Measurements from ENCODE around the gene NXN.

DNA sequence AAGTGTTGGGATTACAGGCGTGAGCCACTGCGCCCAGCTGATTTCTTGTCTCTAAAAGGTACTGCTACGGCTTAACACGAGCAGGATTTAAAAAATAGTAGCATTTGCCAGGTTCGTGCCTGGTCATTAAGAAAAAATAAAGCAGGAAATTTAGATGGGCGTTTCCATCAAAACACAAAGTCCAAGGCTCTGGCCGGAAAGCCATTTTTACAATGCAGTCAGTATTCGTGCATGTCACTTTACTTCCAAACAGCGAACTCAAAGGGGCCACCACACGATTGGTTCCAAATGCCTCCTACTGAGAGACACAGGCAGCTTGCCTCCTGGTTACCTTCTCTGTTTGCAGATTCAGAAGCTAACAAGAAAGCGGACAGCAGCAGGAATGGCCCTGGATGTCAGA is 131.2 kb downstream of the NXN start:
- TF ChIP-seq, protein P1, sequence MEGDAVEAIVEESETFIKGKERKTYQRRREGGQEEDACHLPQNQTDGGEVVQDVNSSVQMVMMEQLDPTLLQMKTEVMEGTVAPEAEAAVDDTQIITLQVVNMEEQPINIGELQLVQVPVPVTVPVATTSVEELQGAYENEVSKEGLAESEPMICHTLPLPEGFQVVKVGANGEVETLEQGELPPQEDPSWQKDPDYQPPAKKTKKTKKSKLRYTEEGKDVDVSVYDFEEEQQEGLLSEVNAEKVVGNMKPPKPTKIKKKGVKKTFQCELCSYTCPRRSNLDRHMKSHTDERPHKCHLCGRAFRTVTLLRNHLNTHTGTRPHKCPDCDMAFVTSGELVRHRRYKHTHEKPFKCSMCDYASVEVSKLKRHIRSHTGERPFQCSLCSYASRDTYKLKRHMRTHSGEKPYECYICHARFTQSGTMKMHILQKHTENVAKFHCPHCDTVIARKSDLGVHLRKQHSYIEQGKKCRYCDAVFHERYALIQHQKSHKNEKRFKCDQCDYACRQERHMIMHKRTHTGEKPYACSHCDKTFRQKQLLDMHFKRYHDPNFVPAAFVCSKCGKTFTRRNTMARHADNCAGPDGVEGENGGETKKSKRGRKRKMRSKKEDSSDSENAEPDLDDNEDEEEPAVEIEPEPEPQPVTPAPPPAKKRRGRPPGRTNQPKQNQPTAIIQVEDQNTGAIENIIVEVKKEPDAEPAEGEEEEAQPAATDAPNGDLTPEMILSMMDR (conservative IDR thresholded peaks at IDR 0.05; ENCODE audit: low read depth, low read length): no peak
- TF ChIP-seq EZH2phosphoT487 (IDR thresholded peaks at IDR 0.05; ENCODE audit: borderline replicate concordance, low read length): no peak
